Bladder microvascular endothelial cell (primary cell): ENCODE data around the gene HM13. TPM values are rescaled to one million over a fixed set of nuclear protein-coding genes. Genes with fewer than 3 reads are reported as not detected.

Experiments
- total RNA-seq: library from RNA; depleted of rRNA; stranded (reverse); fragments of >200 nt; gene quantifications from 2 replicates; pipeline ENCODE4 v1.2.3, GENCODE V29; 2014

Gene HM13, protein sequence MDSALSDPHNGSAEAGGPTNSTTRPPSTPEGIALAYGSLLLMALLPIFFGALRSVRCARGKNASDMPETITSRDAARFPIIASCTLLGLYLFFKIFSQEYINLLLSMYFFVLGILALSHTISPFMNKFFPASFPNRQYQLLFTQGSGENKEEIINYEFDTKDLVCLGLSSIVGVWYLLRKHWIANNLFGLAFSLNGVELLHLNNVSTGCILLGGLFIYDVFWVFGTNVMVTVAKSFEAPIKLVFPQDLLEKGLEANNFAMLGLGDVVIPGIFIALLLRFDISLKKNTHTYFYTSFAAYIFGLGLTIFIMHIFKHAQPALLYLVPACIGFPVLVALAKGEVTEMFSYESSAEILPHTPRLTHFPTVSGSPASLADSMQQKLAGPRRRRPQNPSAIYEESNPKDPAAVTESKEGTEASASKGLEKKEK
- 31.6 and 74.3 TPM in 2 replicates for total RNA-seq

DNA sequence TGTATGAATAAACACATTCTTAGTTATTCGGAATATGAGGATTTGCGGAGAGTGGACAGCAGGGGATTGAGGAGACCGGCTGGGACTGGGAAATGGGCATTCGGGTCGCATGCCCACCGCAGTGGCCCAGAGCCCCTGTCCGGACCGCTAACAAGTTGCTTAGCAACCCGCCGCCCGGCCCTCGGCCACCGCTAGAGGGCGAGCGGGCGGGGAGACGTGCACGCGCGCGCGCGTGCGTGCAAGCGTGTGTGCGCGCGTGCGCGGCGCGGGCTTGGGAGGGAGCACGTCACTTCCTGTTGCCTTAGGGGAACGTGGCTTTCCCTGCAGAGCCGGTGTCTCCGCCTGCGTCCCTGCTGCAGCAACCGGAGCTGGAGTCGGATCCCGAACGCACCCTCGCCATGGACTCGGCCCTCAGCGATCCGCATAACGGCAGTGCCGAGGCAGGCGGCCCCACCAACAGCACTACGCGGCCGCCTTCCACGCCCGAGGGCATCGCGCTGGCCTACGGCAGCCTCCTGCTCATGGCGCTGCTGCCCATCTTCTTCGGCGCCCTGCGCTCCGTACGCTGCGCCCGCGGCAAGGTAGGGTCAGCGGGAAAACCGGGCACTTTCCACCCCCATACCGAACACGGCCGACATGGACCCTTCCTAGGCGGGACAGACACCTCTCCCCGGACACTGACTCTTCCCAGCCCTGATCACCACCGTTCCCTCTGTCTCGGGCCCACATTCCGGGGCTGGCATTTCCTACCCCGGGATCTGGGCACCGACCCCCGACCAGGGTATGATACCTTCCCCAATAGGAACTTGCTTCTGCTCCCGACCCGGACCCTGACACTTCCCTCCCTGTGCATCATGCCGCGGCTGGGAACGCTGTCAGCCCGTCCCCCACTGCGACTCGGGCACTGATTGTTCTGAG is at the start of gene HM13:
Gene HM13 (plus strand): TSS at position 289 of the 918 bp plus-strand sequence. CDS start 110 bp downstream, at position 399.

DNA sequence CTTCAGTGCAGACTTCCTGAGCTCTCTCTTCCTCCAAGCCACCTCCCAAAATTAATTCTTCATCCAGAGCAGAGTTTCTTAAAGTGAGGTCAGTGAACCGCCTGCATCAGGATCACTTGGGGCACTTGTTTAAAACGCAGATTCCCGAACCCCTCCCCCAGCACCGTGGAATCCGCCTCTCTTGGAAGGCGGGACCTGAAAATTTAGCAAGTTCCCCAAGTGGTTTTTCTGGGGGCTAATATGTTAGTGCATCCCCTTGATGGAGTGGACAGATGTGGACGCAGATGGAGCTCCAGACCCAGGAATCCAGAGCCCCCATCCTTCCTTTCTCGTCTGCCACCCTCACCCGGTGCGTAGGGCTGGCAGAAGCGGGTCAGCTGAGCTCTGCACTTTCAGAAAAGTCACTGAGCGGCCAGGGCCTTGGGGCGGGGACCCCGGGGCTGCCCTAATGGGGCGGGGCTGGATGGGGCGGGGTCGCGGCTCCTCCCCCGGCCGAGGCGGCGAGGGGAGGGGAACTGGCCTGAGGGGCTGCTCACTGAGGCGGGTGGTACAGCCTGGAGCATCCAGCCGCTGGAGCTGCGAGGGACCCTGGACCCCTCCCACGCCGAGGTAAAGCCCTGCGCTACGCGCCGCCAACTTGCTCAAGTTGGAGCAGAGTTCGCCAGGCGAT is 39.3 kb upstream of the HM13 start, which contains the start of the genes DEFB124 and REM1:
Gene DEFB124 (minus strand): TSS at position 370 of the 670 bp plus-strand sequence. CDS start 2,114 bp downstream, outside the sequence.
Gene REM1 (plus strand): TSS at position 531 of the 670 bp plus-strand sequence. CDS start 1,158 bp downstream, outside the sequence.

DNA sequence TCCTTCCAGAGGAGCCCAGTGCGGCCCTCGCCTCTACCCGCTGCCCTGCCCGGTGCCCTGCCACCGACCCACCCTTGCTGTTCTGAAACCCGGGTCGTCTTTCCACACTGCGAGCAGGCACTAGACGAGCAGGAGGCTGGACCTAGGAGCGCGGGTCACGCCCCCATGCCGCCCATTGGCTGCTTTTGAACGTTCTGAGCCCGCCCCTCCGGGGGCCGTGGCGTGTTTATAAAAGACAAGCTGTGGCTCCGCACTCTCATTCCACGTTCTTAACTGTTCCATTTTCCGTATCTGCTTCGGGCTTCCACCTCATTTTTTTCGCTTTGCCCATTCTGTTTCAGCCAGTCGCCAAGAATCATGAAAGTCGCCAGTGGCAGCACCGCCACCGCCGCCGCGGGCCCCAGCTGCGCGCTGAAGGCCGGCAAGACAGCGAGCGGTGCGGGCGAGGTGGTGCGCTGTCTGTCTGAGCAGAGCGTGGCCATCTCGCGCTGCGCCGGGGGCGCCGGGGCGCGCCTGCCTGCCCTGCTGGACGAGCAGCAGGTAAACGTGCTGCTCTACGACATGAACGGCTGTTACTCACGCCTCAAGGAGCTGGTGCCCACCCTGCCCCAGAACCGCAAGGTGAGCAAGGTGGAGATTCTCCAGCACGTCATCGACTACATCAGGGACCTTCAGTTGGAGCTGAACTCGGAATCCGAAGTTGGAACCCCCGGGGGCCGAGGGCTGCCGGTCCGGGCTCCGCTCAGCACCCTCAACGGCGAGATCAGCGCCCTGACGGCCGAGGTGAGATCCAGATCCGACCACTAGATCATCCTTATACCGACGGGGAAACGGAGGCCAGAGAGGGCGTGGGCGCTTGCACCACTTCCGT is 91.0 kb downstream of the HM13 start, which contains the start of gene ID1:
Gene ID1 (plus strand): TSS at position 259 of the 871 bp plus-strand sequence. CDS start 99 bp downstream, at position 358.

Other genes starting within 250 kb of the HM13 start
- not detected in 2 replicates for gene DEFB116, start 205.9 kb upstream of the HM13 start, total RNA-seq
- gene DEFB118, start 145.8 kb upstream of the HM13 start, total RNA-seq = not detected in 2 replicates
- not detected in 2 replicates for gene DEFB119, start 123.9 kb upstream of the HM13 start, total RNA-seq
- not detected in 2 replicates for gene DEFB121, start 108.2 kb upstream of the HM13 start, total RNA-seq
- not detected in 2 replicates for gene DEFB123, start 73.8 kb upstream of the HM13 start, total RNA-seq
- gene DEFB124, start 39.3 kb upstream of the HM13 start, total RNA-seq = not detected in 2 replicates
- gene REM1, start 39.2 kb upstream of the HM13 start, total RNA-seq = 0.06 TPM in 1 of 2 replicates, not detected in the other
- gene ID1, start 90.8 kb downstream of the HM13 start, total RNA-seq = 282 and 476 TPM in 2 replicates
- gene COX4I2, start 123.5 kb downstream of the HM13 start, total RNA-seq = not detected in 2 replicates
- 37.7 and 88.4 TPM in 2 replicates for gene BCL2L1, start 208.4 kb downstream of the HM13 start, total RNA-seq
- gene TPX2, start 224.8 kb downstream of the HM13 start, total RNA-seq = 25.2 and 35.5 TPM in 2 replicates